ENCODE measurements around the gene ITGB6. TPM values are rescaled to one million over a fixed set of nuclear protein-coding genes. Genes with fewer than 3 reads are reported as not detected.
A peak's percentile ranks its signal among the peaks of the same experiment; 100 is the strongest.

ITGB6 gene
- total and polyA plus RNA-seq, 2 donors: 0.32 to 0.33 TPM

DNA sequence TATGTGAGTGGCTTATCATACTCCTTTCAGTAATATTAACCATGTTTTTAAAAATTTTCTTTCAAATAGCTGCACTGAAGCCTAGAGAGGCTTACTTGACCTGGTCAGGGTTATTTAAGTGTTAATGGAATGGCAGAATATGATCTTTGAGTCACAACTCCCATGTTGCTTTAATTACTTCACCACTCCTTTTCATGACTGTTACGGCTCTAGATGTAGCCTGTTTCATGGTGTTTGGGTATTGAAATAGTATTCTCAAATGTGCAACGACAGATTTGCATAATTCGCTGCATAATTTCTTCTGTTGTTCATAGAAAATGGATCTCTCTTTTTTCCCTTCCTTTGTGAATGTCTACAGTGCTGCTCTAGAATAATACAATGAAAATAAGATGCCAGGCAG is 86.1 kb downstream of the ITGB6 start:
- 94% methylated on average over 3 of the region's 3 CpGs for WGBS

DNA sequence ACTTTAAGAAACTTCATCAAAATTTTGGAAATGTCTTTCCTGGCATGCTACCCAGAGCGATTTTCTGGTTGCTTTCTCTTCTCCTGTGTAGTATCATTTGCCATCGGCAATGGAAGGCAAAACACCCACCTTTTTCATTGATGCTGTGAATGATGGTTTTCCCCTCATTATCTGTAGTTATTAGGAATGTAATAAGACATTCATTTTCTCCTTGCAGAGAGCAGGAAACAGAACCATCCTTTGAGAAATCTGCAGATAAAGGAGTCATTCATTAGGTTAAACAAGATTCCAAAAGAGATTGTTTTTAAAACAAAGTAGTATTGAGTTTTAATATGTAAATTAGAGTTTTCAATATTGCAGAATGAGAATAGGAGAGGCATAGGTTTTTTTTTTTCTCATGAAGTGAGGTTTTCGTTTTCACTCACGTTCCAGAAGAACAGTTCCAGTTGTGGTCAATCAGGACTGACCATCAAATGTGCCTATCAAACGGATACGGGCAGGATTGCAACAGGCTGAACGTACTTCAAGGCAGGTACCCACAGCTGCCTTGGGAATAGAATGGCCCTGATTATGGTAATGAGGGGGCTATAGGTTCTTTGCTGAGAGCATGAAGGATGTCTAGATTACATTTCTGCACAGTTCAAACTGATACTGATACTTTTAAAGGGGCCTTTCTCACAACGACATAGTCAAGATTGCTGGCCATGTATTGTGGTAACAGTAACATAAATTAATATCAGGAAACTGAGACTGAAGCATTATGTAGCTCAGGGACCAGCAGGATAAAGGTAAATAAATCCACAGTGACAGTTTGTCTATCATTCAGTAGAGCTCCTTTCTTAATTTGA is 87.9 kb downstream of the ITGB6 start:
- no peak overlapping the region for H3K4me3 ChIP-seq (ENCODE audit: low read length in 2 of 2)
- WGBS: 93% methylated on average over 8 of the region's 8 CpGs
- DNase-seq (ENCODE audit: low read depth in 6 of 9, low spot score in 9 of 9): no peak

More for the DNA sequence above, 86.1 kb downstream of the ITGB6 start:
- no peak overlapping the region for H3K27ac ChIP-seq (ENCODE audit: low read depth in 1 of 2, low read length in 1 of 2)
- H3K4me3 ChIP-seq (ENCODE audit: low read length in 2 of 2): no peak overlapping the region
- no peaks in the 10 kb centered on the region for H3K27me3 ChIP-seq (ENCODE audit: control insufficient read depth in 2 of 2, insufficient read depth in 1 of 2, low read length in 1 of 2)
- H3K9me3 ChIP-seq (ENCODE audit: control insufficient read depth in 2 of 2, insufficient read depth in 1 of 2, low read length in 1 of 2): no peaks in the 10 kb centered on the region
- no peak for DNase-seq (ENCODE audit: low read depth in 6 of 9, low spot score in 9 of 9)
- H3K4me1 ChIP-seq (ENCODE audit: control insufficient read depth in 2 of 2, insufficient read depth in 2 of 2, low read length in 2 of 2): no peaks in the 10 kb centered on the region
- no peaks in the 10 kb centered on the region for H3K36me3 ChIP-seq (ENCODE audit: control insufficient read depth in 2 of 2, insufficient read depth in 2 of 2, low read length in 1 of 2)

DNA sequence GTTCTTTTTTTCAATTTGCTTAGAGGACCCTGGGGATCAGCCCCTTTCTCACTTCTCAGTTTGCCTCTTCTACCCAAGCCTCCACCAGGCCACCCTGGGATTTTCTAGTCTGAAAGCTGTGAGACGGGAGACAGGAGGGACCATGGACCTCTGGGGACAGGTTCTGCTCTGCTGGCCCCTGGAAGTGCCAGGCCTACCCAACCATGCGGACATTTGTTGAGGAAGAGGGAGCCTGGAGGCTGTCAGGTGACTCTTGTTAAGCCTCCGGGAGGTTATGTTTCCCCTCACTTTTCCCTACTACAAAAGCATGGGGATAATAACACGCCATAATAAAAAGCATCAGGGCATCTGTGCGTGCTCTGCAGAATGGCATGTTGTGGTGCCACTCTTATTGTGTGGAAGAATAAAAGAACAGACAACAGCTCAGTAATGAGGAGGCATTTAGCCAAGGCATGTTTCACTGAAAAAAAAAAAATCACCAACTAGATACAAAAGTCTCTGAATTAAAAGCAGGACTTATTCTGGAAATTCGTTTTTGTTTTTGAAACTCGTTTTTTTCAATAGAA is 89.3 kb downstream of the ITGB6 start:
- no peaks in the 10 kb centered on the region for H3K4me1 ChIP-seq (ENCODE audit: control insufficient read depth in 2 of 2, insufficient read depth in 2 of 2, low read length in 2 of 2)
- no peak overlapping the region for H3K27ac ChIP-seq (ENCODE audit: low read depth in 1 of 2, low read length in 1 of 2)

More for the DNA sequence above, 87.9 kb downstream of the ITGB6 start:
- Histone ChIP-seq H3K36me3 (ENCODE audit: control insufficient read depth in 2 of 2, insufficient read depth in 2 of 2, low read length in 1 of 2) (no peaks in the 10 kb centered on the region), H3K27me3 (ENCODE audit: control insufficient read depth in 2 of 2, insufficient read depth in 1 of 2, low read length in 1 of 2) (no peaks in the 10 kb centered on the region), H3K4me1 (ENCODE audit: control insufficient read depth in 2 of 2, insufficient read depth in 2 of 2, low read length in 2 of 2) (no peaks in the 10 kb centered on the region), H3K27ac (ENCODE audit: low read depth in 1 of 2, low read length in 1 of 2) (no peak overlapping the region), H3K9me3 (ENCODE audit: control insufficient read depth in 2 of 2, insufficient read depth in 1 of 2, low read length in 1 of 2) (no peaks in the 10 kb centered on the region)

GRCh38 chr2:160109939-160110673 is 90.0 kb downstream of the ITGB6 start:
- no peaks in the 10 kb centered on the region for H3K4me1 ChIP-seq (ENCODE audit: control insufficient read depth in 2 of 2, insufficient read depth in 2 of 2, low read length in 2 of 2)
- 55% methylated on average over 8 of the region's 8 CpGs for WGBS
- H3K9me3 ChIP-seq (ENCODE audit: control insufficient read depth in 2 of 2, insufficient read depth in 1 of 2, low read length in 1 of 2): no peaks in the 10 kb centered on the region
- H3K27ac ChIP-seq (ENCODE audit: low read depth in 1 of 2, low read length in 1 of 2): no peak overlapping the region
- DNase-seq (ENCODE audit: low read depth in 6 of 9, low spot score in 9 of 9): peak; percentile 24 to 81 (median 62)
- H3K4me3 ChIP-seq (ENCODE audit: low read length in 2 of 2): no peak overlapping the region
- no peaks in the 10 kb centered on the region for H3K27me3 ChIP-seq (ENCODE audit: control insufficient read depth in 2 of 2, insufficient read depth in 1 of 2, low read length in 1 of 2)
- no peaks in the 10 kb centered on the region for H3K36me3 ChIP-seq (ENCODE audit: control insufficient read depth in 2 of 2, insufficient read depth in 2 of 2, low read length in 1 of 2)

More for the DNA sequence above, 89.3 kb downstream of the ITGB6 start:
- DNase-seq (ENCODE audit: low read depth in 6 of 9, low spot score in 9 of 9): no peak
- Histone ChIP-seq H3K36me3 (ENCODE audit: control insufficient read depth in 2 of 2, insufficient read depth in 2 of 2, low read length in 1 of 2) (no peaks in the 10 kb centered on the region), H3K27me3 (ENCODE audit: control insufficient read depth in 2 of 2, insufficient read depth in 1 of 2, low read length in 1 of 2) (no peaks in the 10 kb centered on the region), H3K4me3 (ENCODE audit: low read length in 2 of 2) (no peak overlapping the region), H3K9me3 (ENCODE audit: control insufficient read depth in 2 of 2, insufficient read depth in 1 of 2, low read length in 1 of 2) (no peaks in the 10 kb centered on the region)
- WGBS: 97% methylated on average over 7 of the region's 7 CpGs

- Histone ChIP-seq H3K27ac (ENCODE audit: low read depth in 1 of 2, low read length in 1 of 2) (no peak overlapping the region), H3K36me3 (ENCODE audit: control insufficient read depth in 2 of 2, insufficient read depth in 2 of 2, low read length in 1 of 2) (no peaks in the 10 kb centered on the region), H3K27me3 (ENCODE audit: control insufficient read depth in 2 of 2, insufficient read depth in 1 of 2, low read length in 1 of 2) (no peaks in the 10 kb centered on the region), H3K4me1 (ENCODE audit: control insufficient read depth in 2 of 2, insufficient read depth in 2 of 2, low read length in 2 of 2) (no peaks in the 10 kb centered on the region), H3K4me3 (ENCODE audit: low read length in 2 of 2) (no peak overlapping the region), H3K9me3 (ENCODE audit: control insufficient read depth in 2 of 2, insufficient read depth in 1 of 2, low read length in 1 of 2) (no peaks in the 10 kb centered on the region)
- WGBS: 96% methylated on average over 3 of the region's 3 CpGs
- no peak for DNase-seq (ENCODE audit: low read depth in 6 of 9, low spot score in 9 of 9)
Measured at GRCh38 chr2:160109243-160109642, 90.8 kb downstream of the ITGB6 start.

GRCh38 chr2:160108646-160109045 is 91.4 kb downstream of the ITGB6 start:
- Histone ChIP-seq H3K9me3 (ENCODE audit: control insufficient read depth in 2 of 2, insufficient read depth in 1 of 2, low read length in 1 of 2) (no peaks in the 10 kb centered on the region), H3K4me1 (ENCODE audit: control insufficient read depth in 2 of 2, insufficient read depth in 2 of 2, low read length in 2 of 2) (no peaks in the 10 kb centered on the region), H3K4me3 (ENCODE audit: low read length in 2 of 2) (no peak overlapping the region), H3K27ac (ENCODE audit: low read depth in 1 of 2, low read length in 1 of 2) (no peak overlapping the region), H3K36me3 (ENCODE audit: control insufficient read depth in 2 of 2, insufficient read depth in 2 of 2, low read length in 1 of 2) (no peaks in the 10 kb centered on the region), H3K27me3 (ENCODE audit: control insufficient read depth in 2 of 2, insufficient read depth in 1 of 2, low read length in 1 of 2) (no peaks in the 10 kb centered on the region)
- WGBS: 48% methylated on average over 2 of the region's 2 CpGs
- DNase-seq (ENCODE audit: low read depth in 6 of 9, low spot score in 9 of 9): no peak

- no peak for DNase-seq (ENCODE audit: low read depth in 6 of 9, low spot score in 9 of 9)
- H3K27ac ChIP-seq (ENCODE audit: low read depth in 1 of 2, low read length in 1 of 2): no peak overlapping the region
- H3K9me3 ChIP-seq (ENCODE audit: control insufficient read depth in 2 of 2, insufficient read depth in 1 of 2, low read length in 1 of 2): no peaks in the 10 kb centered on the region
- no peaks in the 10 kb centered on the region for H3K36me3 ChIP-seq (ENCODE audit: control insufficient read depth in 2 of 2, insufficient read depth in 2 of 2, low read length in 1 of 2)
- H3K27me3 ChIP-seq (ENCODE audit: control insufficient read depth in 2 of 2, insufficient read depth in 1 of 2, low read length in 1 of 2): no peaks in the 10 kb centered on the region
- H3K4me3 ChIP-seq (ENCODE audit: low read length in 2 of 2): no peak overlapping the region
- H3K4me1 ChIP-seq (ENCODE audit: control insufficient read depth in 2 of 2, insufficient read depth in 2 of 2, low read length in 2 of 2): no peaks in the 10 kb centered on the region
- WGBS: 99% methylated on average over 1 of the region's 1 CpG
Measured at GRCh38 chr2:160105366-160105765, 94.7 kb downstream of the ITGB6 start.

DNA sequence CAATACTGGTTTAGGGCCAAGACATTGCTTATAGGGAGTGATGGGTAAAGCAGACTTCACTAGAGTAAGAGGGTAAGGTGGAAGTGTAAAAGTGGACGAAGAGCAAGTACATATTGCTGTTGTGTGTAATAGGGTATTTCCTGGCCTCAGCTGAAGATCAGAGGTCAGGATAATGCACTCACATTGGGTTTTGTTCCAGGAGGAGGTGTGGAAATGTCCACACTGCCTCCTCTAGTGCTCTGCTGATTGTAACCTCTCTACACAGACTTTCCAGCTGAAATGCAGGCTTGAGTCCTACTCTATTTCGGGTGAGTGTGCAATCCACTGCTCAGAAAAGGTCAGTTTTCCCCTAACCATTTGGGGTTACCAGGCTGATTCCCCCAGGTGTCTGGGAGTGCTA is 96.0 kb downstream of the ITGB6 start:
- no peak overlapping the region for H3K4me3 ChIP-seq (ENCODE audit: low read length in 2 of 2)
- no peak for DNase-seq (ENCODE audit: low read depth in 6 of 9, low spot score in 9 of 9)
- 45% methylated on average over 2 of the region's 2 CpGs for WGBS
- no peak overlapping the region for H3K27ac ChIP-seq (ENCODE audit: low read depth in 1 of 2, low read length in 1 of 2)
- no peaks in the 10 kb centered on the region for H3K4me1 ChIP-seq (ENCODE audit: control insufficient read depth in 2 of 2, insufficient read depth in 2 of 2, low read length in 2 of 2)
- no peaks in the 10 kb centered on the region for H3K9me3 ChIP-seq (ENCODE audit: control insufficient read depth in 2 of 2, insufficient read depth in 1 of 2, low read length in 1 of 2)
- no peaks in the 10 kb centered on the region for H3K36me3 ChIP-seq (ENCODE audit: control insufficient read depth in 2 of 2, insufficient read depth in 2 of 2, low read length in 1 of 2)
- no peaks in the 10 kb centered on the region for H3K27me3 ChIP-seq (ENCODE audit: control insufficient read depth in 2 of 2, insufficient read depth in 1 of 2, low read length in 1 of 2)

DNA sequence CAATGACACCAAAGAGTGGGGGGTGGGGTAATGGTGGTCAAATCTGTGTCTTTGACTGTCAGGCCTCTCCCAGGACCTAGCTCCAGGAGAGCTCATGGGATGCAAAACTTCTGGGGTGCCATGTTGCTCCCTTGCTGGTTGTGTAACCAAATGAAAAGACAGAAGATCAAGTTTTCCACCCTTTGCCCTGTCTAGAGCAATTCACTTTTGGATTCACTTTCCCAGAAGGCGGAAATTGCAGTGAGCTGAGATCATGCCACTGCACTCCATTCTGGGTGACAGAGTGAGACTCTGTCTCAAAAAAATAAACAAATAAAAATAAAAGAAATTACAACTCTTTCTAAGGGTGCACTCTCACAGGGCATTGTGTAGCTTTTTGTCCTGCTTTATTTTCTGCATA is 102.7 kb downstream of the ITGB6 start:
- WGBS: 96% methylated on average over 1 of the region's 1 CpG

More for the DNA sequence above, 102.7 kb downstream of the ITGB6 start:
- H3K27me3 ChIP-seq (ENCODE audit: control insufficient read depth in 2 of 2, insufficient read depth in 1 of 2, low read length in 1 of 2): no peaks in the 10 kb centered on the region
- H3K9me3 ChIP-seq (ENCODE audit: control insufficient read depth in 2 of 2, insufficient read depth in 1 of 2, low read length in 1 of 2): peaks cover 0 to 4% of the 10 kb centered on the region in 2 donors
- H3K27ac ChIP-seq (ENCODE audit: low read depth in 1 of 2, low read length in 1 of 2): no peak overlapping the region
- no peaks in the 10 kb centered on the region for H3K36me3 ChIP-seq (ENCODE audit: control insufficient read depth in 2 of 2, insufficient read depth in 2 of 2, low read length in 1 of 2)
- no peaks in the 10 kb centered on the region for H3K4me1 ChIP-seq (ENCODE audit: control insufficient read depth in 2 of 2, insufficient read depth in 2 of 2, low read length in 2 of 2)
- no peak overlapping the region for H3K4me3 ChIP-seq (ENCODE audit: low read length in 2 of 2)
- DNase-seq (ENCODE audit: low read depth in 6 of 9, low spot score in 9 of 9): no peak

All from thymus (tissue), 11 donors.